GM10248 (cell line): ENCODE measurements around the gene CAMKK2.

Experiments
- CTCF ChIA-PET: fragments of 300-600 bp; sonication (Branson Sonifier 250); formaldehyde crosslinking; extraction: SDS; loops from one replicate; lab custom pipeline; 2021; ENCODE audit warnings: antibody characterized with exemption; lab: Yijun Ruan, JAX
- POLR2A ChIA-PET: fragments of 350-650 bp; sonication (Branson Sonifier 250); formaldehyde crosslinking; extraction: SDS; loops from one replicate; lab custom pipeline; 2020; ENCODE audit warnings: antibody characterized with exemption; lab: Yijun Ruan, JAX
- DNase-seq: peaks from one replicate; pipeline ENCODE4 v3.0.0; 2012; ENCODE audit errors: extremely low spot score
- TF ChIP-seq, protein P1 (sequence below): IDR thresholded peaks from 2 replicates; pipeline ENCODE4 v1.5.1; 2012; ENCODE audit warnings: mild to moderate bottlenecking, low read depth; ENCODE audit errors: extremely low read depth, missing control alignments, control extremely low read depth

CAMKK2 gene

DNA sequence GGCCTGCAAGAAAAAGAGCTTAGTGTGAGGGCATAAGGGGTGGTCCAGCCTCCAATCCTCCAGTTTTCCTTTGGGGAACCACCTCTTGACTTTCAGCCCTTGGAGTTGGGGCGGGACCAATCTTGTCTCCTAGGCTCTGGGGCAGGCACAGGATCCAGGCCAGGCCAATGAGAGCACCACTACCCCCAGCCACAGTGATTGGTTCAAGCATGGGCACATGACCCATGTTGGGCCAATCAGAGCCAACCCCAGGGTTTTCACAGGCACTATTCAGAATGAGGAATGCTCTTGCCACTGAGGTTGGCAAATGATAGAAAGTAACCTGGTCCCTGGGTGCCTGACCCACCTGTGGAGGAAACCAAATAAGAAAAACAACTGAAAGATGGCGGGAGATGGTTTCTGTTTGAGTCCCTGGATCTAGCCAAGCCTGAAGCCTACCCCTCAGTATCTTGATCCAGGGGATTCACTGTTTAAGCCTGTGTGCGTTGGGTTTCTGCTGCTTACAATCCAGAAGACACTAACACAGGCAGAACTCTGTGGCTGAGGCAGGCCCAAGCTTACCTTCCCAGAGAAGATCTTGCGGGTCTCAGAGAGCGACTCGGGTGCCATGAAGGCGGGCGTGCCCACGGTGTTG lies 43.7 kb downstream of the CAMKK2 start:
- DNase-seq, result no peak
- TF ChIP-seq, protein P1, sequence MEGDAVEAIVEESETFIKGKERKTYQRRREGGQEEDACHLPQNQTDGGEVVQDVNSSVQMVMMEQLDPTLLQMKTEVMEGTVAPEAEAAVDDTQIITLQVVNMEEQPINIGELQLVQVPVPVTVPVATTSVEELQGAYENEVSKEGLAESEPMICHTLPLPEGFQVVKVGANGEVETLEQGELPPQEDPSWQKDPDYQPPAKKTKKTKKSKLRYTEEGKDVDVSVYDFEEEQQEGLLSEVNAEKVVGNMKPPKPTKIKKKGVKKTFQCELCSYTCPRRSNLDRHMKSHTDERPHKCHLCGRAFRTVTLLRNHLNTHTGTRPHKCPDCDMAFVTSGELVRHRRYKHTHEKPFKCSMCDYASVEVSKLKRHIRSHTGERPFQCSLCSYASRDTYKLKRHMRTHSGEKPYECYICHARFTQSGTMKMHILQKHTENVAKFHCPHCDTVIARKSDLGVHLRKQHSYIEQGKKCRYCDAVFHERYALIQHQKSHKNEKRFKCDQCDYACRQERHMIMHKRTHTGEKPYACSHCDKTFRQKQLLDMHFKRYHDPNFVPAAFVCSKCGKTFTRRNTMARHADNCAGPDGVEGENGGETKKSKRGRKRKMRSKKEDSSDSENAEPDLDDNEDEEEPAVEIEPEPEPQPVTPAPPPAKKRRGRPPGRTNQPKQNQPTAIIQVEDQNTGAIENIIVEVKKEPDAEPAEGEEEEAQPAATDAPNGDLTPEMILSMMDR, result no peak
- ChIA-PET POLR2A (no interaction called here), CTCF (interaction anchor here (1.0 kb wide), 1 partner anchor 14 kb away, joined by 3 read pairs; no protein-coding TSS in a partner anchor)

DNA sequence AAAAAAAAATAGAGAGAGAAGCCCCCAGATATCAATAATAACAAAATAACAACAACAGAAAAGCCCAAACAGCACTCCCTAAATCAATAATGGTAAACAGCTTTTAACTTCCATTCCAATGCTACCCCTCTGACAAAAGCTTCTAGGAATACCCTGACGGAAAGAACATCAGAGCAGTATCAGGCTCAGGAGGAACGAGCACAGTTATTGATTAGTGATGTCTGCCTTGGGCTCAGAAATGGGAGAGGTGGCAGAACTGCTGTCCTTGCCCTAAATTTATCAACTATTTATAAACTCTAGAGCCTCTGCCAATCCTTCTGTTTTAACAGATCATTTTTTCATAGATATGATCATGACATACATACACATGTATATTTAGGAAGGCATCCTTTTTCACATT lies 44.7 kb downstream of the CAMKK2 start:
- TF ChIP-seq, protein P1, result no peak
- ChIA-PET CTCF (interaction anchor here (0.6 to 1.3 kb wide), 3 partner anchors 13 to 21 kb away, joined by 3 read pairs; no protein-coding TSS in a partner anchor), POLR2A (no interaction called here)
- DNase-seq, result no peak

DNA sequence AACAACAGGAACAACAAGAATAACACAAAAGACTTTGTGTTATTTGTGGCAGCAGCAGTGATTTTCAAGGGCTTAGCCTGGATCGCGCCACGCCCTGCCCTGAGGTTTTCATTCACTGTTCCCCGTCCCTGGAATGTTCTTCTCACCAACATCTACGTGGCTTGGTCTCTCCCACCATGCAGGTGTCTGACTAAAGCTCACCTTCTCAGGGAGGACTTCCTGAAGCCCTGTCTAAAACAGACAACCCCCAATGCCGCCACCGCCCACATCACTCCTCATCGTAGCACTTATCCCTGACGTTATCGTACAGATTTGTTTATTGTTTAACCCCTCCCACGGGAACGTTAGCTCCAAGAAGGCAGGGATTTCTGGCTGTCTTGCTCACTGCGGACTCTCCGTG lies 46.1 kb downstream of the CAMKK2 start:
- DNase-seq, result no peak
- CTCF ChIA-PET, result interaction anchor here (1.0 to 1.3 kb wide), 2 partner anchors 19 to 21 kb away, joined by 3 to 4 read pairs; no protein-coding TSS in a partner anchor
- TF ChIP-seq, protein P1, result no peak
- POLR2A ChIA-PET, result no interaction called here

DNA sequence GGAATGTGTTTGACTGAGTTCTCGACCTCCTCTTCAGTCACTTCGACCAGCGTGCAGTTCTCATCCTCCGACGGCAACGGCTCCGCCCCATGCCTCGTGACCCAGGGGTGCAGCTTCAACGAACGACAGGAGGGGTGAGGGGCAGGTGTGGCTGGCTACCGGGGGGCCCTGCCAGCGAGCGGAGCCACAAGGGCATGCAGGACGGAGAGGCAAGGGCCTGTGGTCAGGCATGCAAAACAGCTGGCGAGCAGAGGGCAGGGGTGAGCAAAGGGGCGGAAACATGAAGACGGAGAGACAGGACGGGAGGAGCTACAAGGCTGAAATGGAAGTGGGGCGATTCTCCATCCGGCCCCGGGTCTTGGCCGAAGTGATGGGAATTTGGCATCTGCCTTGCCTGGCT lies 47.9 kb downstream of the CAMKK2 start:
- ChIA-PET POLR2A (interaction anchor here (0.9 to 1.1 kb wide), 2 partner anchors 9 to 957 kb away, joined by 4 to 9 read pairs; partner anchors contain the start of gene RNU4-2), CTCF (interaction anchor here (0.7 to 1.7 kb wide), 7 partner anchors 9 to 136 kb away, joined by 3 to 5 read pairs (median 4); no protein-coding TSS in a partner anchor)
- TF ChIP-seq, protein P1, result no peak
- DNase-seq, result peak; percentile 69

DNA sequence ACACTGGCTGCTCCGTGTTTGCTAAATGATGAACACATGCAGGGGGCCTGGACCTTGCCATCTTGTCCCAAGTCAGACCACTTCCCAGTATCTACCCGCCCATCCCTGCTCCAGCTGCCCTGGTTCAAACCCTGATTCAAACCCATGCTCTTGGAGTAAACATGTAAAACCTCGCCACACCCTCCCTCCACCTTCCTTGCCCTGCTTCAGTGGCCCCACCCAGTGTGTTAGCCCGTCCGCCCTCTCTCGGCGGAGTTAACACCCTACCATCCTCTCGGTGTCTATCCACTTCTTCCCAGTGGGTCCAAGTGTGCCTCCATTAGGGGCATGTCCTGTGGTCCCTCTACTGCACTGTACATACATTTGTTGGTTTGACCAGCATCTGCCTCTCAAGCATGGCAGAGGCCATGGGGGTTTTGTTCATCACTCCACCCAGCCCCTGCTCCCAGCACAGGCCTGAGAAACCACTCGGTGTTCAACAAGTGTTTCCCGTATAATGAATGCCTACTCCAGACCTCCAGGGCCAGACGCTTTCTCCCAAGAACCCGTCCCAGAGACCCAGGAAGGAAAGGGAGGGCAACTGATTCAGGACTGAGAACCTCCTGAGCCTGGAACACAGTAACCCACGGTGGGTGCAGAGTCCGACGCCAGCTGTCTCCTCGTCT lies 49.5 kb downstream of the CAMKK2 start:
- POLR2A ChIA-PET, result no interaction called here
- CTCF ChIA-PET, result interaction anchor here (0.8 to 1.4 kb wide), 4 partner anchors 12 to 49 kb away, joined by 3 to 5 read pairs (median 3); partner anchors contain the start of gene CAMKK2
- TF ChIP-seq, protein P1, result no peak
- no peak for DNase-seq

DNA sequence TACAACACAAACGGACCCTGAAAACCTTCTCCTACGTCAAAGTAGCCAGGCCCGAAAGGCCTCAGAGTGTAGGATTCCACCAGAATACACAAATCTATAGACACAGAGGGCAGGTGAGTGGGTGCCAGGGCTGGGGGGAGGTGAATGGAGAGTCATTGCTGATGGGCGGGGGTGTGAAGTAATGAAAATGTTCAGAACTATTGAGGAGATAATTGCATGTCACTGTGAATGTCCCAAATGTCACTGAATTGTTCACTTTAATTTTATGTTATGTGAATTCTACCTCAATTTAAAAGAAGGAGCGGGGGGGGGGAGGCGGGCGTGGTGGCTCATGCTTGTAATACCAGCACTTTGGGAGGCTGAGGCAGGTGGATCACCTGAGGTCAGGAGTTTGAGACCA lies 50.6 kb downstream of the CAMKK2 start:
- TF ChIP-seq, protein P1, result no peak
- CTCF ChIA-PET, result no interaction called here
- DNase-seq, result no peak
- POLR2A ChIA-PET, result no interaction called here
